ENCODE measurements around the gene SNX19.

Gene SNX19

DNA sequence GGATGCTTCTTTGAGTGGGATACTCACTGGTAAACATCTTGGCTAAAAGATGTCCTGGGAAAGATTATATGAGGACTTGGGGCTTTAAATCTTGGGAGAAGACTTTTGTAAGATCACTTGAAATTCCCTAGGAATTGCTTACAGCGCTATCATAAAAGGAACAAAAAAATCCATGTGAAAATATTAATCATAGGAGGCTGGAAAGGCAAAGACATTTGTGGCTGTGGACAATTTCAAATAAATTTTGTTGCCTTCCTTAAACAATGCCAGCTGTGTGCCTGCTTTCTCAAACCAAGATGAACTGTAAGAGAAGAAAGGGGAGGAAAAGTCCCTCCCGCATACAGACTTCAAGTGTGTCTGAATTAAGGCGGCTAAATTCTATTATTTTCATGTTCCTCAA lies 75.6 kb downstream of the SNX19 start:
- H3K4me1 ChIP-seq (ENCODE audit: insufficient read depth, poor library complexity, severe bottlenecking): no peaks in the 10 kb centered on the region
- H3K9me3 ChIP-seq (ENCODE audit: severe bottlenecking): no peaks in the 10 kb centered on the region
- DNase-seq (ENCODE audit: low spot score): no peak
- no peak overlapping the region for H3K4me3 ChIP-seq (ENCODE audit: severe bottlenecking)
- no peak overlapping the region for H3K27ac ChIP-seq (ENCODE audit: poor library complexity, severe bottlenecking)
- H3K27me3 ChIP-seq (ENCODE audit: insufficient read depth, poor library complexity, severe bottlenecking): no peaks in the 10 kb centered on the region
- no peaks in the 10 kb centered on the region for H3K36me3 ChIP-seq (ENCODE audit: low read depth)
- TF ChIP-seq, protein P1, sequence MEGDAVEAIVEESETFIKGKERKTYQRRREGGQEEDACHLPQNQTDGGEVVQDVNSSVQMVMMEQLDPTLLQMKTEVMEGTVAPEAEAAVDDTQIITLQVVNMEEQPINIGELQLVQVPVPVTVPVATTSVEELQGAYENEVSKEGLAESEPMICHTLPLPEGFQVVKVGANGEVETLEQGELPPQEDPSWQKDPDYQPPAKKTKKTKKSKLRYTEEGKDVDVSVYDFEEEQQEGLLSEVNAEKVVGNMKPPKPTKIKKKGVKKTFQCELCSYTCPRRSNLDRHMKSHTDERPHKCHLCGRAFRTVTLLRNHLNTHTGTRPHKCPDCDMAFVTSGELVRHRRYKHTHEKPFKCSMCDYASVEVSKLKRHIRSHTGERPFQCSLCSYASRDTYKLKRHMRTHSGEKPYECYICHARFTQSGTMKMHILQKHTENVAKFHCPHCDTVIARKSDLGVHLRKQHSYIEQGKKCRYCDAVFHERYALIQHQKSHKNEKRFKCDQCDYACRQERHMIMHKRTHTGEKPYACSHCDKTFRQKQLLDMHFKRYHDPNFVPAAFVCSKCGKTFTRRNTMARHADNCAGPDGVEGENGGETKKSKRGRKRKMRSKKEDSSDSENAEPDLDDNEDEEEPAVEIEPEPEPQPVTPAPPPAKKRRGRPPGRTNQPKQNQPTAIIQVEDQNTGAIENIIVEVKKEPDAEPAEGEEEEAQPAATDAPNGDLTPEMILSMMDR (IDR thresholded peaks at IDR 0.05; ENCODE audit: poor library complexity, severe bottlenecking): no peak
- no peak for ATAC-seq (ENCODE audit: low read depth)

DNA sequence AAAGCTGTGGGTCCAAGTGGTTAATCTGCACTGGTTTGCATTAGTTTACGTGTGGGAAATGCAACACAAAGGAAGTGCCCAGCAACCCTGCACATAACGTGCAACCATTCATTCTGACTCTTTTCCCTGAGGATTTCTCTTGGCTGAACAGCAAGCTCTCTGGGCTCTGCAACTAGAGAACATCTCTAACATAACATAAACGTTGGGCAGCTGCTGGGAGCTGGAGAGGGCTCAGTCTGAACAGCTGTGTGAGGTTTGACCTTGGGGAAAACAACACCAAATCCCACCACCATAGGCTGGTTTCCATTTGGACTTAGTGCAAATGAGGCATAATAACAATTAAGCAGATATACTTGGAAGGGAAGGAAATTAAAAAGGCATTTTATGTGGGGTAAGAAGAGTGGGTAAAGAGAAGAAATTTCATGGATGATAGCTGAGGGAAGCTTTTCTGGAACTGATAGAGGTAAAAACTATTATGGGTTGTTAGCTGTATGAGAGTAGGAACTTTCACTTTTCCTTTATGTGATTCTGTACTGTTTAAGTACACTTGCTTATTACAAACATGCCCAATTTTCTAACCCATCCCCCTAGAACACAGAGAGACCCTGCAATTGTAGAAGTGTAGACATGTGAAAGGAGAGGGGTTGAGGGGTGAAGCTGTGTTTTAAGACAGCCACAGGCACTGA lies 76.2 kb downstream of the SNX19 start:
- Histone ChIP-seq H3K27me3 (ENCODE audit: insufficient read depth, poor library complexity, severe bottlenecking) (no peaks in the 10 kb centered on the region), H3K4me3 (ENCODE audit: severe bottlenecking) (no peak overlapping the region), H3K36me3 (ENCODE audit: low read depth) (no peaks in the 10 kb centered on the region), H3K27ac (ENCODE audit: poor library complexity, severe bottlenecking) (no peak overlapping the region), H3K4me1 (ENCODE audit: insufficient read depth, poor library complexity, severe bottlenecking) (no peaks in the 10 kb centered on the region), H3K9me3 (ENCODE audit: severe bottlenecking) (no peaks in the 10 kb centered on the region)
- TF ChIP-seq, protein P1 (IDR thresholded peaks at IDR 0.05; ENCODE audit: poor library complexity, severe bottlenecking): no peak
- no peak for ATAC-seq (ENCODE audit: low read depth)
- DNase-seq (ENCODE audit: low spot score): no peak

DNA sequence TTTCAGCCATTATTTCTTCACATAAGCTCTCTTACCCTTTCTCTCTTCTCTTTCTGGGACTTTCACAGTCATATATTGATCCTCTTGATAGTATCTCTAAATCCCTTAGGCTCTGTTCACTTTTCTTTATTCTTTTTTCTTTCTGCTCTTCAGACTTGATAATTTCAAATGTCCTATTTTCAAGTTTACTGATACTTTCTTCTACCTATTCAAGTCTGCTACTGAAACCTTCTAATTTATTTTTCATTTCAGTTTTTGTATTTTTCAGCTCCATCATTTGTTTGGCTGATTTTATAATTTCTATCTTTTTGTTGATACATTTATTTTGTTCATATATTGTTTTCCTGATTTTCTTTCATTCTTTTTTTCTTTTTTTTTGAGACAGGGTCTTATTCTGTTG lies 79.1 kb downstream of the SNX19 start:
- H3K4me3 ChIP-seq (ENCODE audit: severe bottlenecking): no peak overlapping the region
- no peaks in the 10 kb centered on the region for H3K4me1 ChIP-seq (ENCODE audit: insufficient read depth, poor library complexity, severe bottlenecking)
- H3K27me3 ChIP-seq (ENCODE audit: insufficient read depth, poor library complexity, severe bottlenecking): no peaks in the 10 kb centered on the region
- TF ChIP-seq, protein P1 (IDR thresholded peaks at IDR 0.05; ENCODE audit: poor library complexity, severe bottlenecking): no peak
- no peaks in the 10 kb centered on the region for H3K36me3 ChIP-seq (ENCODE audit: low read depth)
- ATAC-seq (ENCODE audit: low read depth) (no peak), DNase-seq (ENCODE audit: low spot score) (no peak)
- H3K9me3 ChIP-seq (ENCODE audit: severe bottlenecking): no peaks in the 10 kb centered on the region
- no peak overlapping the region for H3K27ac ChIP-seq (ENCODE audit: poor library complexity, severe bottlenecking)

DNA sequence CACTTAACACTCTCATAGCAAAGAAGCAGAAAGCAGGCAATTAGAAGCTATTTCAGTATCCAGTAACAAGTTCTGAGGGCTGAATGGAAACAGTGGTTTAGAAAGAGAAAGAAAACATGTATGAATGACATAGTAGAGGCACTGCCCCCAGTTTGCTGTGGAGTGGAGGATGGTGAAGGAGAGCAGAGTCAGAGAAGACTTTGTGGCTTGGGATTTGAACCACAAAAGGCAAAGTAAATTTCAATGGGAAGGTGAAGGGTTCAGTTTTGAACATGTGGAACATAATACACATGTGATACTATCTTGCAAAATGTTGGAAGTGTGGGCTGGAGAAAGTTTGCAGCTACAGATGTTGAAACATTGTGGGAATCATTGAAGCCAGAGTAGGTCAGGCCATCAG lies 81.4 kb downstream of the SNX19 start:
- DNase-seq (ENCODE audit: low spot score) (no peak), ATAC-seq (ENCODE audit: low read depth) (no peak)
- no peaks in the 10 kb centered on the region for H3K27me3 ChIP-seq (ENCODE audit: insufficient read depth, poor library complexity, severe bottlenecking)
- H3K4me1 ChIP-seq (ENCODE audit: insufficient read depth, poor library complexity, severe bottlenecking): no peaks in the 10 kb centered on the region
- H3K4me3 ChIP-seq (ENCODE audit: severe bottlenecking): no peak overlapping the region
- H3K9me3 ChIP-seq (ENCODE audit: severe bottlenecking): no peaks in the 10 kb centered on the region
- no peak overlapping the region for H3K27ac ChIP-seq (ENCODE audit: poor library complexity, severe bottlenecking)
- no peaks in the 10 kb centered on the region for H3K36me3 ChIP-seq (ENCODE audit: low read depth)
- TF ChIP-seq, protein P1 (IDR thresholded peaks at IDR 0.05; ENCODE audit: poor library complexity, severe bottlenecking): no peak

Measured in RWPE2 (cell line).